ENCODE measurements around the gene PLXNA2. TPM values are rescaled to one million over a fixed set of nuclear protein-coding genes. Genes with fewer than 3 reads are reported as not detected.

The PLXNA2 gene
- total RNA-seq, 2 experiments from 2014 or later = 0.04 TPM; not detected in 1

DNA sequence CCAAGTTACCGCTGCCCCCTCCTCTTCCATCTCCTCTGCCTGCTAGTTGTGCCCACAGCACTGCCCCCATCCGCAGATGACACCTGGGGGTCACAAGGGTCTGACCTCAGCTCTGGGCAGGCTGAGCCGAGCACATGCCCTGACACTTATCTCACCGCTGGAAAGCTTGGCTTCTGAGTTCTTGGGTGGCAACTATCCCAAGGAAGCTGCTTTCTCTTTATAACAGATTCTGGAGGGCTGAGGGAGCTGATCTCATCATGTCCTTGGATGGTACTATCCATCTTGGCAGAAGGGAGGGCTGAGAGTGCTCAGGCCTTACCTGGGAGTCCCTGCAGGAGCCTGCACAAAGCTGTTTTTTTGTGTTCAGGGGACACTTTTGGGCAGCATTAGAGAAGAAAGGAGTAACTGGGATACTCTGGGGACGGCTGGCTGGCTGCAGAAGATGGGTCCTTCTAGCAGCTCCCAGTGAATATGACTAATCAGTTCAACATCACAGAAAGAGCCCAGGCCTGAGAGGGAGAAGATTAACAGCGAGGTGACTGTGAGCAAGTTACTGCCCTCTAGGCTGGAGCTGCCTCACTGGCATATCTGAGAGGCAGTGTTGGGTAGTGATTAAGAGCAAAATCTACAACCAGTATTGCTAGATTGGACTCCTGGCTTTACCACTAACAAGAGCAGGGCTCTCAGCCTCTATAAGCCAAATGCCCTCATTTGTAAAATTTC is 71.6 kb downstream of the PLXNA2 start:
- POLR2A ChIA-PET = no interaction called here
- Mint-ChIP-seq H3K27ac (no peak overlapping the region), H3K4me1 (no peaks in the 10 kb centered on the region), H3K27me3 (no peaks in the 10 kb centered on the region), H3K9me3 (ENCODE audit: low read depth) (no peaks in the 10 kb centered on the region), H3K36me3 (ENCODE audit: low read depth) (no peaks in the 10 kb centered on the region), H3K4me3 (no peak overlapping the region)
- CTCF ChIA-PET = interaction anchor here (0.6 to 1.0 kb wide), 2 partner anchors 73 to 151 kb away, joined by 3 to 5 read pairs; no protein-coding TSS in a partner anchor
- intact Hi-C loops (cut with DNase I, micrococcal nuclease) = loop anchor here in 1 of 2 experiments (1.0 kb wide), 1 partner anchor 12 kb away; no protein-coding TSS in a partner anchor
- ATAC-seq = no peak
- no peak for DNase-seq

DNA sequence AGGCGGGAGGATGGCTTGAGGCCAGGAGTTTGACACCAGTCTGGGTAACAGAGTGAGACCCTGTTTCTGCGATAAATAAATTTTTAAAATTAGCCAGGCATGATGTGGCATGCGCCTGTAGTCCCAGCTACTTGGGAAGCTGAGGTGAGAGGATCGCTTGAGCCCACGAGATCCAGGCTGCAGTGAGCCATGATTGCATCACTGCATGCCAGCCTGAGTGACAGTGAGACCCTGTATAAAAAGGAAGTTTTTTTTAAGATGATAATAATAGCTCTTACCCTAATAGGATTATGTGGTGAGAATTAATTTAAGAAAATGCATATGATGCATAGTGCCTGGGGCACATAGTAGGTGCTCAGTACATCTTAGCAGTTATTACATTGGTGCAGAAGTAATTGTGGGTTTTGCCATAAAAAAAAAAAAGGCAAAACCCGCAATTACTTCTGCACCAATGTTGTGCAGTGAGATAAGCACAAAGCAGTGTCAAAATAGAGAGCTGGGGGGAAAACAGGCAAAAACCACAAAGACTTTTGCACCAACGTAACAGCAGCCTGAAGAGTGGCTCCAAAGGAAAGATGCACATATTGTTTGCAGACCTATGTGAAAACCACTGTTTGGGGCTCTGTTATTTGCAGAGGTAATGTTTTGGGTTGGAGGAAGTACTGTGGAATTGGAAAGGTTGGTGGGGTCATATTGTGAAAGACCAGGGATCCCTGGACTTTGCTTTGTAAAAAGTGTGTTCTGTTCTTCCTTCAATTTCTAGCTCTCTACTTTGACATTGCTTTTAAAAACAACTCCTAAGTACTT is 72.4 kb downstream of the PLXNA2 start:
- H3K27me3 Mint-ChIP-seq = no peaks in the 10 kb centered on the region
- H3K27ac Mint-ChIP-seq = no peak overlapping the region
- ChIA-PET POLR2A (no interaction called here), CTCF (interaction anchor here (1.0 kb wide), 1 partner anchor 73 kb away, joined by 5 read pairs; no protein-coding TSS in a partner anchor)
- no peaks in the 10 kb centered on the region for H3K9me3 Mint-ChIP-seq (ENCODE audit: low read depth)
- intact Hi-C loops (cut with DNase I, micrococcal nuclease) = loop anchor here in 1 of 2 experiments (1.0 kb wide), 1 partner anchor 12 kb away; no protein-coding TSS in a partner anchor
- no peak overlapping the region for H3K4me3 Mint-ChIP-seq
- ATAC-seq (no peak), DNase-seq (no peak)
- H3K36me3 Mint-ChIP-seq (ENCODE audit: low read depth) = no peaks in the 10 kb centered on the region
- H3K4me1 Mint-ChIP-seq = no peaks in the 10 kb centered on the region

DNA sequence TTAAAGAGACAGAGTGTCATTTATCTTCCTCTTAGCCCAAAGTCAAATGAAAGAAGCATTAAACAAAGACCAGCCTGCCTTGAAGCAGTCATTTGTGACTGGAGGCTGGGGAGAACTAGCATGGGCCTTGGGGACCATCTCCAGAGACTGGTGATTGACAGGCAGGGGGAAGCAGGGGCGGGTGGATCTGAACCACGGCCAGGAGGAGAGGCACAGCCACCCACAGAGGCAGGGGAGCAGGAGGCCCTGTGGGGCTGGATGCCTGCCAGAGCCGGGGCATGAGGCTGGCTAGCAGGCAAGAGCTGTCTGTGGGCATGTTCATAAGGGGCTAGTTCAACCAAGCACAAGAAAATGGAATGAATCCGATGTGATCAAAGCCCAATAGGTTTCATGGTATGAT is 73.9 kb downstream of the PLXNA2 start:
- Mint-ChIP-seq H3K4me3 (no peak overlapping the region), H3K36me3 (ENCODE audit: low read depth) (no peaks in the 10 kb centered on the region), H3K27me3 (peaks cover 4% of the 10 kb centered on the region), H3K4me1 (no peaks in the 10 kb centered on the region), H3K27ac (no peak overlapping the region), H3K9me3 (ENCODE audit: low read depth) (no peaks in the 10 kb centered on the region)
- intact Hi-C loops (cut with DNase I, micrococcal nuclease) = no loop called here
- ChIA-PET CTCF (no interaction called here), POLR2A (no interaction called here)
- DNase-seq (no peak), ATAC-seq (no peak)

DNA sequence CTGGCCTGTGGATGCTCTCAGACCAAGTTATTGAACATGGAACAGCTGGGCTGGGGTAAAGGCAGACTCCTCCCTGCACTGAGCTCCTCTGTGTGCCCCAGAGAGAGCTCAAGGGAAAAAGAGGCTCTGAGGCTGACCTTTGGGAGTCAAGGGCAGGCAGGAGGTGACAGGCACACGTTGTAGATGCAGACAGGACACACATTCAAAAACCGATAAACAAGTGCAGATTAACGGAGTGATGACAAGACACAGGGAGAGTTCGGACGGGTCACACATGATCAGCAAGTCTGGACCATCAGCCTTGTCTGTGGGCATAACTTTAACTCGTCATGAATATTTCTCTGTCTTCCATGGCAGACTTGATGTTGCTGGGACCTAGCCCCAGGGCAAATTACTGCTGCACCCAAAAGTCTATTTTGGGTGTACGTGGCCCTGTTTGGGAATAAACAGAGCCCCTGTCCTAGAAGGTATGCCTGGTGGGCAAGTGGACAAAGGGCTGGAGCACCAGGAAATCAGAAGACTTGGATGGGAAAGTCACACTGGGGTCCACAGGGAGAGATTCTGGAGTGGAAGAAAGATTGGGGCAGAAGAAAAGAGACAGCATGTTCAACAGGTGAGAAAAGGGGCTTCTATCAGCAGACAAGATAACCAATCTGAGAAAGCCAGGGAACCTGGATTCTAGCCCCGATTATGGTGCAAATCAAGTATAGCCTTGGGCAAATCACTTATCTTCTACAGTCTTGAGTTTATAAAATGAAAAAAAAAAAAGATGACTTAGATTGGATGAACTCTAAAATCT is 74.9 kb downstream of the PLXNA2 start:
- intact Hi-C loops (cut with DNase I, micrococcal nuclease) = loop anchor here in 1 of 2 experiments (2.0 kb wide), 1 partner anchor 20 kb away; no protein-coding TSS in a partner anchor
- DNase-seq (no peak), ATAC-seq (no peak)
- POLR2A ChIA-PET = no interaction called here
- H3K9me3 Mint-ChIP-seq (ENCODE audit: low read depth) = no peaks in the 10 kb centered on the region
- H3K4me3 Mint-ChIP-seq = no peak overlapping the region
- H3K36me3 Mint-ChIP-seq (ENCODE audit: low read depth) = no peaks in the 10 kb centered on the region
- peaks cover 4% of the 10 kb centered on the region for H3K27me3 Mint-ChIP-seq
- no peaks in the 10 kb centered on the region for H3K4me1 Mint-ChIP-seq
- no peak overlapping the region for H3K27ac Mint-ChIP-seq
- CTCF ChIA-PET = no interaction called here

DNA sequence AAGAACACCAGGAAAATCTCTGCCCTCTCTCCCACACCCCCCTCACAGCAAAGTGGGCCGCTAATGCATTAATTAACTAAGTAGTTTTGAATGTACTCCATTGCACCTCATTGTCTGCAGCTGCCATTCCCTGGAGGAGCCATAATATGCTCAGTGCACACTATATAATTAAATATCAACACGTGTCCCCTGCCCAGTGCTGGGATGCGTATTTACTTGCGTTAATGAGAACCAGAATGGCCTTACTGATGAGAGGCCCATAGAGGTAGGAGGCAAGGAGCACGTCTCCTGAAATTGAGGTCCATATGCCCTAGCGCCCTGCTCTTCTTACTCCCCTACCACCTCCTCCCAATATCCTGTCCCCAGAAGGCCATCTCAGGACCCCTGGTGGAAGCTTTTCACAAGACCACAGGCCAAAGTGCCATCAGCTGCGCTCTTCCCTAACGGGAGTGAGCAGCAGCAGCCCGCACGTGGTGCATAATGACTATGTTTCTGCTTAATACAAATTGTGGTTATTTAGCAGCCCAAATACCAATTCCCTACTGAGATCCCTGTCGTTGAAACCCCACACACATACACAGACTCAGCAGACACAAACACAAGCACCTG is 76.8 kb downstream of the PLXNA2 start:
- no peaks in the 10 kb centered on the region for H3K9me3 Mint-ChIP-seq (ENCODE audit: low read depth)
- POLR2A ChIA-PET = no interaction called here
- peaks cover 11% of the 10 kb centered on the region for H3K27me3 Mint-ChIP-seq
- DNase-seq (no peak), ATAC-seq (no peak)
- CTCF ChIA-PET = interaction anchor here (1.1 kb wide), 1 partner anchor 76 kb away, joined by 3 read pairs; no protein-coding TSS in a partner anchor
- no peak overlapping the region for H3K27ac Mint-ChIP-seq
- intact Hi-C loops (cut with DNase I, micrococcal nuclease) = no loop called here
- H3K4me3 Mint-ChIP-seq = no peak overlapping the region
- no peaks in the 10 kb centered on the region for H3K36me3 Mint-ChIP-seq (ENCODE audit: low read depth)
- H3K4me1 Mint-ChIP-seq = no peaks in the 10 kb centered on the region

DNA sequence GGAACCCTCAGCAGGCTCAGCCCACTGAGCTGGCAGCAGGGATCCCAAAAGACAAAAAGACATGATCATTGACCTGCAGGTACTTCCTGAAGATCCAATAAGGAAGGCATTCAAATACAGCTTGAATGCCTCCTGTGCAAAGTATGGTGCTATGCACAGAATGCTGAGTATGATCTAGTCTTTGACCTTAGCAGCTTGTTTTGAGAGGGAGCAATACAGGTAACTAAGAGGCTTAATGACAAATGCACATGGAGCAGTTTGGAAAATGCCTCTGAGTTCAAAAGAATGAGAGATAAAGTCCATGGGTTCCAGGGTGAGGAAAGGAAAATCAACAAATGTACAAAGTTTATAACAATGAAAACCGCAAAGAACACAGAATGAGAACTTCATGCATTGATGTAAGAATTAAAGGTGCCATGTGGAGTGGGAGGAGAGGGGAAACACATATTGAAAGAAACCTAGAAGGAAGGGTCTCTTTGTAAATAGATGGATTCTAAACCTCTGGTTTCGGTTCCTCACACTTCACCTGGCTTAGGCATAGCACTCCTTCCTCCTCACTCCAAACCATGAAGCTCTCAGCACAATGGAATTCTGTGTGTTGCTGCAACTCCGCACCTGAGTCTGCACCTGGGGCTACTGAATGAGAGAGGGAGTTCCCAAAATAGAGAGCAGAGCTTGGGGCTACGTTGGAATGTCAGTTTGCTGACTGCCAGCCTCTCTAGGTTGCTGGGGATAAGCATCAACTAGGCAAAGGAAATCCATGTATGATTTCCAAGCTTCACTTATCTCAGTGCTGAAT is 77.6 kb downstream of the PLXNA2 start:
- DNase-seq (no peak), ATAC-seq (no peak)
- Mint-ChIP-seq H3K27ac (no peak overlapping the region), H3K4me1 (no peaks in the 10 kb centered on the region), H3K36me3 (ENCODE audit: low read depth) (no peaks in the 10 kb centered on the region), H3K4me3 (no peak overlapping the region), H3K9me3 (ENCODE audit: low read depth) (no peaks in the 10 kb centered on the region), H3K27me3 (peaks cover 11% of the 10 kb centered on the region)
- POLR2A ChIA-PET = no interaction called here
- intact Hi-C loops (cut with DNase I, micrococcal nuclease) = no loop called here
- CTCF ChIA-PET = interaction anchor here (1.1 kb wide), 1 partner anchor 76 kb away, joined by 3 read pairs; no protein-coding TSS in a partner anchor

DNA sequence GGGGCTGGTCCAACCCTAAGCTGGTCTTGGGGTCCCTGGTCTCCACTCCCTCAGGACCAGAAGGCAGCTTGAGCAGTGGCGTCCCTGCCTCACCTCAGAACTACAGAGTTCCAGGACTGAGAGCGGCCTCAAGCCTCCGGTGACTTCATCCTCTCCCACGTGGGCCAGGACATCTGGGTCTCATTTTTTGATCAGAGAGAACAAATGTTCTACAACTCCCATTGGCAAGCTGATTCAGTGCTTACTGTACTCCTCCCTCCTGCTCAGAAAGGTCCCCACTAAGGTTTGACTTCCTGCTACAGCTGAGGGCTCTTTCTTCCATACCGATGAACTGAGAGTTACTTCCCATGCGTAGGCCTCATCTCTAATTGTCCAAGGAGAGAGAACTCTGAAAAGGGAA is 78.5 kb downstream of the PLXNA2 start:
- H3K9me3 Mint-ChIP-seq (ENCODE audit: low read depth) = no peaks in the 10 kb centered on the region
- intact Hi-C loops (cut with DNase I, micrococcal nuclease) = no loop called here
- no peaks in the 10 kb centered on the region for H3K4me1 Mint-ChIP-seq
- DNase-seq = no peak
- H3K27me3 Mint-ChIP-seq = peaks cover 11% of the 10 kb centered on the region
- no peaks in the 10 kb centered on the region for H3K36me3 Mint-ChIP-seq (ENCODE audit: low read depth)
- H3K4me3 Mint-ChIP-seq = no peak overlapping the region
- no peak overlapping the region for H3K27ac Mint-ChIP-seq
- ATAC-seq = no peak
- CTCF ChIA-PET = interaction anchor here (0.5 to 1.2 kb wide), 2 partner anchors 26 to 99 kb away, joined by 4 read pairs; no protein-coding TSS in a partner anchor
- POLR2A ChIA-PET = no interaction called here

DNA sequence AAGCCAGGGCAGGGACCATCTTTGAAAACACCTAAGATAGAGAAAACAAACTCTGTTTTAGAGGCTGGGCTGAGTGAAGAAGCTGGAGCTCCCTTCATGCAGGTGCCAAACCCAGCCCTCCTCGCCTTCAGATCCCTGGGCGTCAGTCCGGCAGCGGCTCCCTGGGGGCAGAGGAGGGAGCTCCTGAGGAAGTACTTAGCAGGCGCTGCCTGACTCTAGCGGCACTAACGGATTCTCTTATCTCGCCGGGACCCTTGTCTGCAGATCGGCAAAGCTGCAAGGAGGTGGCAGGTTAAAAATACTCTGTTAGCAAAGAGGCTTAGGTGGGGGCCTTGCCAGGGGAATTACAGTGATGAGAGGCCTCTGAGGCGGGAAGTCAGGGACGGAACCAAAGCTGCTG is 79.6 kb downstream of the PLXNA2 start:
- ATAC-seq (no peak), DNase-seq (no peak)
- no peaks in the 10 kb centered on the region for H3K9me3 Mint-ChIP-seq (ENCODE audit: low read depth)
- intact Hi-C loops (cut with DNase I, micrococcal nuclease) = no loop called here
- no peaks in the 10 kb centered on the region for H3K36me3 Mint-ChIP-seq (ENCODE audit: low read depth)
- no peaks in the 10 kb centered on the region for H3K4me1 Mint-ChIP-seq
- POLR2A ChIA-PET = no interaction called here
- peaks cover 11% of the 10 kb centered on the region for H3K27me3 Mint-ChIP-seq
- no peak overlapping the region for H3K27ac Mint-ChIP-seq
- CTCF ChIA-PET = interaction anchor here (1.2 kb wide), 1 partner anchor 25 kb away, joined by 4 read pairs; no protein-coding TSS in a partner anchor
- no peak overlapping the region for H3K4me3 Mint-ChIP-seq

DNA sequence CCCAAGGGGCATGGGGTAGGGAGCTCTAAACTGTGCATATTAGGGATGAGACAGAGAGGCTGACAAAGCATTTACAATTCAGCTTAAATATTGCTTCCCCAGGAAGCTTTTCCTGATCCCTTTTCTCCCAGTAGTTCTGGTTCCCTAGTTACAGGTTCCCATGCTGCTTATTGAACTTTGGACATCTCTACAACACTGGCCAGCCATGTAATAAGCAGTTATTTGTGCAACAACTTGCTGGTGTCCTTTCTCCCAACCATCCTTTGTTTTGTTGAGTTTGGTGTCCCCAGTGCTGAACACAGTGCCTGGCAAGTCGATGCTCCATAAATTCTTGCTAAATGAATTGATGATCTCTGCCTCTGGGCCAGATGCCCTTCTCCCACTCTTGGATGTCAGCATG is 80.6 kb downstream of the PLXNA2 start:
- ATAC-seq (no peak), DNase-seq (no peak)
- CTCF ChIA-PET = interaction anchor here (0.9 kb wide), 1 partner anchor 139 kb away, joined by 4 read pairs; no protein-coding TSS in a partner anchor
- no peaks in the 10 kb centered on the region for H3K4me1 Mint-ChIP-seq
- H3K27me3 Mint-ChIP-seq = peaks cover 14% of the 10 kb centered on the region
- no peaks in the 10 kb centered on the region for H3K9me3 Mint-ChIP-seq (ENCODE audit: low read depth)
- H3K4me3 Mint-ChIP-seq = no peak overlapping the region
- H3K27ac Mint-ChIP-seq = no peak overlapping the region
- no peaks in the 10 kb centered on the region for H3K36me3 Mint-ChIP-seq (ENCODE audit: low read depth)
- POLR2A ChIA-PET = no interaction called here
- intact Hi-C loops (cut with DNase I, micrococcal nuclease) = no loop called here

DNA sequence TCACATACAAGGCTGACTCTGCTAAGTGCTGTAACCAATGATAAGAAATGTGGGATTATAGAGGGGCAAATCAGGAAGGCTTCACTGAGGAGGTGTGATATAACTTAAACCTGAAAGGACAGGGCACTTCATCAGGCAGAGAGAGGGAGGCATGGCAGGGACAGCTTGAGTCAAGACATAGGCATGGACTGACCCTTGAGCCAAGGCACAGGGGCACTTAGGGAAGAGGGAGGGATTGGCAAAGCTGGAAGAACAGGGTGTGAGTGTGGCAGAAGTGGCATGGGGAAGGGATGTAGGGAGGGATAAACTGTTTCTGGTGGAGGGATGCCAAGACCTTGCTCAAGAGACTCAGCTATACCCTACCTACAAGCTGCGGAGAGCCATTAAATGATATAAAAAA is 81.3 kb downstream of the PLXNA2 start:
- no peak overlapping the region for H3K4me3 Mint-ChIP-seq
- no peaks in the 10 kb centered on the region for H3K4me1 Mint-ChIP-seq
- ChIA-PET POLR2A (no interaction called here), CTCF (interaction anchor here (0.9 to 1.0 kb wide), 2 partner anchors 31 to 139 kb away, joined by 3 to 4 read pairs; no protein-coding TSS in a partner anchor)
- H3K9me3 Mint-ChIP-seq (ENCODE audit: low read depth) = no peaks in the 10 kb centered on the region
- no peak overlapping the region for H3K27ac Mint-ChIP-seq
- DNase-seq = no peak
- H3K27me3 Mint-ChIP-seq = peaks cover 14% of the 10 kb centered on the region
- H3K36me3 Mint-ChIP-seq (ENCODE audit: low read depth) = no peaks in the 10 kb centered on the region
- ATAC-seq = no peak
- intact Hi-C loops (cut with DNase I, micrococcal nuclease) = no loop called here
